H9 (cell line): ENCODE measurements around the gene MYL2. TPM values are rescaled to one million over a fixed set of nuclear protein-coding genes. Genes with fewer than 3 reads are reported as not detected.

Experiments used
- DNase-seq: peaks from one replicate; pipeline ENCODE4 v3.0.0-alpha.2; 2017
- H2AFZ ChIP-seq: one replicate; pipeline ENCODE4 v1.6.1; 2013; ENCODE audit warnings: mild to moderate bottlenecking, low read length, control low read depth, moderate library complexity
- H2AK5ac ChIP-seq: 2 replicates; pipeline ENCODE4 v1.6.1; 2013; ENCODE audit warnings: low read length, control low read depth, mixed read lengths; ENCODE audit not compliant: insufficient read length
- H2BK120ac ChIP-seq: one replicate; pipeline ENCODE4 v1.6.1; 2013; ENCODE audit warnings: low read depth, mild to moderate bottlenecking, low read length, control low read depth, inconsistent platforms; ENCODE audit not compliant: poor library complexity, severe bottlenecking
- H2BK12ac ChIP-seq: 2 replicates; pipeline ENCODE4 v1.6.1; 2013; ENCODE audit warnings: low read length, control low read depth, mixed read lengths, low read depth; ENCODE audit not compliant: insufficient read length
- H2BK15ac ChIP-seq: 2 replicates; pipeline ENCODE4 v1.6.1; 2013; ENCODE audit warnings: low read depth, low read length, control low read depth
- H2BK20ac ChIP-seq: one replicate; pipeline ENCODE4 v1.6.1; 2013; ENCODE audit warnings: low read depth, mild to moderate bottlenecking, low read length, control low read depth, inconsistent platforms; ENCODE audit not compliant: poor library complexity, severe bottlenecking
- H2BK5ac ChIP-seq: 2 replicates; pipeline ENCODE4 v1.6.1; 2013; ENCODE audit warnings: low read length, control low read depth, mixed read lengths; ENCODE audit not compliant: insufficient read length
- H3K14ac ChIP-seq: 2 replicates; pipeline ENCODE4 v1.6.1; 2013; ENCODE audit warnings: low read length, control low read depth; ENCODE audit not compliant: insufficient read depth
- H3K18ac ChIP-seq: 2 replicates; pipeline ENCODE4 v1.6.1; 2013; ENCODE audit warnings: low read depth, mild to moderate bottlenecking, mixed read lengths, low read length, control low read depth; ENCODE audit not compliant: insufficient read length
- H3K23ac ChIP-seq: 2 replicates; pipeline ENCODE4 v1.6.1; 2013; ENCODE audit warnings: low read length, control low read depth, mixed read lengths, low read depth; ENCODE audit not compliant: insufficient read length
- H3K23me2 ChIP-seq: 2 replicates; pipeline ENCODE4 v1.6.1; 2013; ENCODE audit warnings: low read depth, mild to moderate bottlenecking, mixed read lengths, low read length, control low read depth; ENCODE audit not compliant: insufficient read length, poor library complexity, severe bottlenecking
- H3K27ac ChIP-seq: 2 replicates; pipeline ENCODE4 v1.5.1; 2013; ENCODE audit warnings: low read length, control low read depth, mixed read lengths, low read depth; ENCODE audit not compliant: insufficient read length
- H3K27me3 ChIP-seq: 2 replicates; pipeline ENCODE4 v1.6.1; 2013; ENCODE audit warnings: low read length, control low read depth, inconsistent platforms; ENCODE audit not compliant: insufficient read depth
- H3K4ac ChIP-seq: 2 replicates; pipeline ENCODE4 v1.6.1; 2013; ENCODE audit warnings: low read depth, mild to moderate bottlenecking, control low read depth, inconsistent platforms, low read length, moderate library complexity
- H3K4me1 ChIP-seq: 2 replicates; pipeline ENCODE4 v1.6.1; 2013; ENCODE audit warnings: low read length, control low read depth, inconsistent platforms; ENCODE audit not compliant: insufficient read depth
- H3K4me2 ChIP-seq: 2 replicates; pipeline ENCODE4 v1.6.1; 2013; ENCODE audit warnings: low read length, control low read depth, mixed read lengths; ENCODE audit not compliant: insufficient read length, insufficient read depth
- H3K56ac ChIP-seq: 2 replicates; pipeline ENCODE4 v1.6.1; 2013; ENCODE audit warnings: low read depth, mild to moderate bottlenecking, mixed read lengths, low read length, control low read depth; ENCODE audit not compliant: insufficient read length
- H3K79me1 ChIP-seq: 2 replicates; pipeline ENCODE4 v1.6.1; 2013; ENCODE audit warnings: low read depth, mild to moderate bottlenecking, moderate library complexity, low read length, control low read depth, inconsistent platforms; ENCODE audit not compliant: insufficient read depth, poor library complexity, severe bottlenecking
- H3K79me2 ChIP-seq: 2 replicates; pipeline ENCODE4 v1.6.1; 2013; ENCODE audit warnings: low read length, control low read depth, inconsistent platforms; ENCODE audit not compliant: insufficient read depth
- H3K9ac ChIP-seq: 2 replicates; pipeline ENCODE4 v1.6.1; 2013; ENCODE audit warnings: low read length, control low read depth, mixed read lengths; ENCODE audit not compliant: insufficient read length; ENCODE audit errors: extremely low read depth
- H3K9me3 ChIP-seq: one replicate; pipeline ENCODE4 v1.6.1; 2013; ENCODE audit warnings: low read depth, low read length, inconsistent platforms; ENCODE audit not compliant: control insufficient read depth
- H3T11ph ChIP-seq: one replicate; pipeline ENCODE4 v1.6.1; 2013; ENCODE audit warnings: mild to moderate bottlenecking, low read length, control low read depth, inconsistent platforms
- H4K20me1 ChIP-seq: one replicate; pipeline ENCODE4 v1.6.1; 2013; ENCODE audit not compliant: control insufficient read depth, insufficient read length, insufficient read depth
- H4K5ac ChIP-seq: 2 replicates; pipeline ENCODE4 v1.6.1; 2013; ENCODE audit warnings: low read depth, mild to moderate bottlenecking, mixed read lengths, low read length, control low read depth; ENCODE audit not compliant: insufficient read length
- H4K8ac ChIP-seq: replicated peaks from 2 replicates; pipeline ENCODE4 v1.6.1; 2013; ENCODE audit warnings: low read length, control low read depth, mixed read lengths, low read depth; ENCODE audit not compliant: insufficient read length
- H4K91ac ChIP-seq: 2 replicates; pipeline ENCODE4 v1.6.1; 2013; ENCODE audit warnings: low read depth, mild to moderate bottlenecking, moderate library complexity, mixed read lengths, low read length, control low read depth; ENCODE audit not compliant: insufficient read length
- H3K27ac Mint-ChIP-seq, 3 experiments: 2 replicates in 2 of 3; 3 replicates in 1 of 3; pipeline ENCODE4 v1.8.0; 2020 to 2021; ENCODE audit warnings: mixed read lengths in 3 of 3, mild to moderate bottlenecking in 1 of 3, moderate library complexity in 1 of 3
- H3K27me3 Mint-ChIP-seq: 2 replicates; pipeline ENCODE4 v1.8.0; 2021; ENCODE audit warnings: low read depth, mild to moderate bottlenecking, moderate library complexity, mixed read lengths
- H3K36me3 Mint-ChIP-seq, 3 experiments: 2 replicates in 2 of 3; 3 replicates in 1 of 3; pipeline ENCODE4 v1.8.0; 2020 to 2021; ENCODE audit warnings: low read depth in 3 of 3, mixed read lengths in 3 of 3; ENCODE audit not compliant: insufficient read depth in 1 of 3
- H3K4me1 Mint-ChIP-seq, 2 experiments: 2 replicates each; pipeline ENCODE4 v1.8.0; 2020; ENCODE audit warnings: mixed read lengths in 2 of 2
- H3K4me3 Mint-ChIP-seq, 2 experiments: 2 replicates in 1 of 2; 3 replicates in 1 of 2; pipeline ENCODE4 v1.8.0; 2020 to 2021; ENCODE audit warnings: mild to moderate bottlenecking in 2 of 2, mixed read lengths in 2 of 2, moderate library complexity in 1 of 2
- H3K9me3 Mint-ChIP-seq, 2 experiments: 2 replicates in 1 of 2; 3 replicates in 1 of 2; pipeline ENCODE4 v1.8.0; 2020; ENCODE audit warnings: mild to moderate bottlenecking in 2 of 2, mixed read lengths in 2 of 2, moderate library complexity in 1 of 2
- CTCF ChIP-seq: fragments of 200-600 bp; sonication (generic); conservative IDR thresholded peaks from 3 replicates; pipeline ENCODE4 v1.8.0; 2021; ENCODE audit warnings: antibody characterized with exemption, mild to moderate bottlenecking
- total RNA-seq: library from RNA; stranded (reverse); gene quantifications from 2 replicates; pipeline ENCODE4 v1.2.1, GENCODE V29; 2021

MYL2 gene
- total RNA-seq, 1 experiment from 2014 or later: not detected

GRCh38 chr12:110874781-110875180, 45.6 kb downstream of the MYL2 start:
- H3K36me3 Mint-ChIP-seq: no peaks in the 10 kb centered on the region
- H4K5ac ChIP-seq: no peak overlapping the region
- no peak for TF ChIP-seq CTCF
- no peaks in the 10 kb centered on the region for H3K4me1 Mint-ChIP-seq
- H3K9me3 ChIP-seq: no peaks in the 10 kb centered on the region
- DNase-seq: no peak
- no peaks in the 10 kb centered on the region; the same call in 1 of the 2 replicates for H3K27me3 ChIP-seq
- H3K27ac Mint-ChIP-seq: no peak overlapping the region
- no peaks in the 10 kb centered on the region for H3K79me1 ChIP-seq
- H3K18ac ChIP-seq: no peak overlapping the region
- H3K79me2 ChIP-seq: no peaks in the 10 kb centered on the region
- no peak overlapping the region for H4K8ac ChIP-seq
- H2BK15ac ChIP-seq: no peak overlapping the region
- H3K27ac ChIP-seq: no peak overlapping the region
- no peak overlapping the region for H2BK5ac ChIP-seq
- peaks cover 4 to 10% of the 10 kb centered on the region in 2 experiments; a peak in 2 of 5 replicates for H3K9me3 Mint-ChIP-seq
- no peak overlapping the region for H3T11ph ChIP-seq
- no peak overlapping the region for H2BK20ac ChIP-seq
- H2AFZ ChIP-seq: no peak overlapping the region
- no peak overlapping the region for H3K4me2 ChIP-seq
- no peak overlapping the region for H3K4ac ChIP-seq
- H3K23ac ChIP-seq: no peak overlapping the region
- no peak overlapping the region for H2BK12ac ChIP-seq
- peaks cover 8% of the 10 kb centered on the region for H3K27me3 Mint-ChIP-seq
- H3K4me3 Mint-ChIP-seq: no peak overlapping the region
- no peak overlapping the region for H3K14ac ChIP-seq
- H4K91ac ChIP-seq: no peak overlapping the region
- H3K56ac ChIP-seq: no peak overlapping the region
- H2AK5ac ChIP-seq: no peak overlapping the region
- H3K4me1 ChIP-seq: no peaks in the 10 kb centered on the region
- no peak overlapping the region for H3K9ac ChIP-seq
- H2BK120ac ChIP-seq: no peak overlapping the region
- H4K20me1 ChIP-seq: no peaks in the 10 kb centered on the region
- no peaks in the 10 kb centered on the region for H3K23me2 ChIP-seq
